A549 (cell line): ENCODE results near the gene STBD1. TPM values are rescaled to one million over a fixed set of nuclear protein-coding genes. Genes with fewer than 3 reads are reported as not detected.

Experiments used
- ATAC-seq, 2 experiments: fragments of 200-7000 bp in 1 of 2; fragments of >200 bp in 1 of 2; cut with Nextera tagmentation in 1 of 2; cut with Tn5 transposase in 1 of 2; 3 replicates each; pipeline versions ENCODE4 v1.8.0 to v1.9.1; 2018 to 2020; ENCODE audit warnings: mild to moderate bottlenecking in 1 of 2, moderate library complexity in 1 of 2
- CTCF ChIA-PET: fragments of 300-600 bp; sonication (Branson Sonifier 250); formaldehyde crosslinking; extraction: SDS; loops from one replicate; lab custom pipeline; 2021; ENCODE audit warnings: antibody characterized with exemption, inconsistent platforms; lab: Yijun Ruan, JAX
- POLR2A ChIA-PET: fragments of 350-600 bp; formaldehyde crosslinking; extraction: SDS; loops from one replicate; lab custom pipeline; 2021; ENCODE audit warnings: antibody characterized with exemption, inconsistent platforms; lab: Yijun Ruan, JAX
- DNase-seq, 2 experiments: peaks; one replicate each; pipeline versions ENCODE4 v3.0.0 to v3.0.0-alpha.2; 2011 to 2016; ENCODE audit warnings: low read depth in 1 of 2, low spot score in 1 of 2
- FAIRE-seq: peaks from 2 replicates; lab custom pipeline; 2011; peaks lifted over from hg19 to GRCh38; lab: Jason Lieb, UNC
- H3K27ac ChIP-seq, 2 experiments: fragments of >200 bp; sonication (Bioruptor Twin); formaldehyde crosslinking; 3 replicates each; pipeline ENCODE4 v1.5.1; 2016 to 2017
- H3K4me1 ChIP-seq: fragments of >200 bp; sonication (Bioruptor Twin); formaldehyde crosslinking; 3 replicates; pipeline ENCODE4 v1.6.1; 2016
- H3K4me2 ChIP-seq: fragments of >200 bp; sonication (Bioruptor Twin); formaldehyde crosslinking; 3 replicates; pipeline ENCODE4 v1.6.1; 2016
- H3K4me3 ChIP-seq: fragments of >200 bp; sonication (Bioruptor Twin); formaldehyde crosslinking; 3 replicates; pipeline ENCODE4 v1.5.1; 2016
- H3K9me3 ChIP-seq: fragments of >200 bp; sonication (Bioruptor Twin); formaldehyde crosslinking; 3 replicates; pipeline ENCODE4 v1.6.1; 2016
- CHD4 ChIP-seq: fragments of 200-600 bp; sonication (generic); IDR thresholded peaks from 2 replicates; pipeline ENCODE4 v1.6.1; 2016; ENCODE audit warnings: antibody characterized with exemption, mild to moderate bottlenecking, borderline replicate concordance
- CTCF ChIP-seq: fragments of >200 bp; sonication (Bioruptor Twin); formaldehyde crosslinking; IDR thresholded peaks from 3 replicates; pipeline ENCODE4 v1.5.1; 2016
- E2F6 ChIP-seq: IDR thresholded peaks from 2 replicates; pipeline ENCODE4 v1.6.1; 2012; ENCODE audit warnings: low read depth, borderline replicate concordance
- FOSB ChIP-seq: fragments of 250-450 bp; sonication (Bioruptor Pico); IDR thresholded peaks from 2 replicates; pipeline ENCODE4 v1.5.0; 2020; ENCODE audit warnings: mild to moderate bottlenecking, moderate library complexity
- FOSL2 ChIP-seq, 2 experiments: fragments of 450-650 bp in 1 of 2; fragments of >200 bp in 1 of 2; sonication (Bioruptor Twin) in 1 of 2; formaldehyde crosslinking; IDR thresholded peaks; 2 replicates each; pipeline versions ENCODE4 v1.5.0 to v1.6.1; 2016 to 2020; ENCODE audit warnings: mild to moderate bottlenecking in 1 of 2, moderate library complexity in 1 of 2
- FOXS1 ChIP-seq: fragments of 250-450 bp; sonication (Bioruptor Pico); IDR thresholded peaks from 2 replicates; pipeline ENCODE4 v1.5.0; 2020; ENCODE audit warnings: mild to moderate bottlenecking, moderate library complexity
- GATA3 ChIP-seq: IDR thresholded peaks from 2 replicates; pipeline ENCODE4 v1.6.1; 2012; ENCODE audit warnings: borderline replicate concordance
- HDAC2 ChIP-seq: fragments of 200-600 bp; sonication (generic); IDR thresholded peaks from 2 replicates; pipeline ENCODE4 v1.6.1; 2016
- HMGXB4 ChIP-seq: fragments of 250-450 bp; sonication (Bioruptor Pico); IDR thresholded peaks from 2 replicates; pipeline ENCODE4 v1.5.0; 2021; ENCODE audit warnings: mild to moderate bottlenecking, moderate library complexity, borderline replicate concordance
- HOXA7 ChIP-seq: fragments of 250-450 bp; sonication (Bioruptor Pico); IDR thresholded peaks from 2 replicates; pipeline ENCODE4 v1.5.0; 2020; ENCODE audit warnings: mild to moderate bottlenecking, moderate library complexity
- JUN ChIP-seq, 2 experiments: fragments of >200 bp; sonication (Bioruptor Twin); formaldehyde crosslinking; IDR thresholded peaks; 2 replicates in 1 of 2; 3 replicates in 1 of 2; pipeline ENCODE4 v1.6.1; 2016 to 2017
- KDM1A ChIP-seq: fragments of 200-600 bp; sonication (generic); IDR thresholded peaks from 2 replicates; pipeline ENCODE4 v1.6.1; 2016; ENCODE audit warnings: low read depth, mild to moderate bottlenecking
- MAFK ChIP-seq: fragments of 450-650 bp; IDR thresholded peaks from 2 replicates; pipeline ENCODE4 v1.6.1; 2014; ENCODE audit not compliant: partially characterized antibody
- MYC ChIP-seq: IDR thresholded peaks from 2 replicates; pipeline ENCODE4 v1.6.1; 2012; ENCODE audit warnings: mild to moderate bottlenecking, inconsistent platforms, low read length, improper control_type of control experiment, borderline replicate concordance
- NR3C1 ChIP-seq: fragments of >200 bp; sonication (Bioruptor Twin); formaldehyde crosslinking; IDR thresholded peaks from 3 replicates; pipeline ENCODE4 v1.6.1; 2017
- PHF8 ChIP-seq: fragments of 200-600 bp; sonication (generic); IDR thresholded peaks from 2 replicates; pipeline ENCODE4 v1.6.1; 2016; ENCODE audit warnings: low read depth, mild to moderate bottlenecking, antibody characterized with exemption, moderate library complexity, borderline replicate concordance
- POLR2A ChIP-seq: IDR thresholded peaks from 2 replicates; pipeline ENCODE4 v1.6.1; 2012; ENCODE audit warnings: mild to moderate bottlenecking, low read length
- POLR2AphosphoS2 ChIP-seq: conservative IDR thresholded peaks from 2 replicates; pipeline ENCODE4 v1.6.1; 2012; ENCODE audit warnings: low read length, improper control_type of control experiment, inconsistent platforms
- RAD21 ChIP-seq, 2 experiments: fragments of >200 bp in 1 of 2; sonication (Bioruptor Twin) in 1 of 2; formaldehyde crosslinking in 1 of 2; IDR thresholded peaks in 1 of 2; conservative IDR thresholded peaks in 1 of 2; 2 replicates in 1 of 2; 3 replicates in 1 of 2; pipeline ENCODE4 v1.6.1; 2012 to 2018; ENCODE audit warnings: inconsistent platforms in 1 of 2
- SMC3 ChIP-seq: fragments of >200 bp; sonication (Bioruptor Twin); formaldehyde crosslinking; IDR thresholded peaks from 3 replicates; pipeline ENCODE4 v1.6.1; 2018; ENCODE audit warnings: inconsistent platforms
- TFCP2L1 ChIP-seq: fragments of 250-450 bp; sonication (Bioruptor Pico); IDR thresholded peaks from 2 replicates; pipeline ENCODE4 v1.5.0; 2021; ENCODE audit warnings: mild to moderate bottlenecking
- USF2 ChIP-seq: fragments of 450-650 bp; IDR thresholded peaks from 2 replicates; pipeline ENCODE4 v1.6.1; 2014; ENCODE audit warnings: antibody characterized with exemption
- ZFP36 ChIP-seq: fragments of 450-650 bp; IDR thresholded peaks from 2 replicates; pipeline ENCODE4 v1.6.1; 2014; ENCODE audit warnings: borderline replicate concordance; ENCODE audit not compliant: partially characterized antibody
- WGBS: methylation state at CpG from one replicate; pipeline ENCODE4 v1.1.6; 2017; ENCODE audit errors: missing lambda C conversion rate; 5-methylcytosine and 5-hydroxymethylcytosine counted together
- polyA plus RNA-seq, 4 experiments: library from polyadenylated mRNA; depleted of rRNA in 3 of 4; stranded (reverse); fragments of >200 nt; fragmentation: RNase III in 1 of 4; extraction: RNeasy Plus Mini Kit Qiagen cat#74134 plus additional on column Dnase treatment in 1 of 4; gene quantifications; 2 replicates in 3 of 4; 3 replicates in 1 of 4; pipeline ENCODE4 v1.2.3, GENCODE V29; 2011 to 2017

The STBD1 gene
- polyA plus RNA-seq, 2 of the 4 experiments (the other 2 are of a cell fraction) = 1.3 to 6.4 TPM

- ChIA-PET POLR2A (no interaction called here), CTCF (interaction anchor here (0.8 to 2.0 kb wide), 2 partner anchors 28 to 163 kb away, joined by 3 to 4 read pairs; no protein-coding TSS in a partner anchor)
- Histone ChIP-seq H3K4me3 (no peak overlapping the region), H3K4me2 (no peak overlapping the region), H3K4me1 (no peaks in the 10 kb centered on the region)
- WGBS = 26% methylated on average over 2 of the region's 2 CpGs
- no peak for DNase-seq
- TF ChIP-seq MYC (no peak), POLR2A (no peak), HDAC2 (no peak), POLR2AphosphoS2 (no peak), RAD21 (conservative IDR thresholded peaks at IDR 0.05 in 1 of 2, IDR thresholded peaks at IDR 0.05 in 1 of 2) (no peak), HOXA7 (no peak), FOSB (CRISPR knock-in tag) (no peak), NR3C1 (no peak), HMGXB4 (CRISPR knock-in tag) (no peak), GATA3 (no peak), PHF8 (no peak), SMC3 (no peak), FOXS1 (CRISPR knock-in tag) (no peak), TFCP2L1 (no peak), CHD4 (no peak), E2F6 (no peak), CTCF (no peak), USF2 (no peak), FOSL2 (IDR thresholded peaks at IDR 0.05) (no peak), FOSL2 (CRISPR knock-in tag; IDR thresholded peaks at IDR 0.05) (no peak), MAFK (no peak)
- TF ChIP-seq, all 56 proteins: peak for 0
- FAIRE-seq (no peak), ATAC-seq (no peak)
- H3K9me3 ChIP-seq = no peaks in the 10 kb centered on the region
- H3K27ac ChIP-seq = no peak overlapping the region
These were observed 36.3 kb downstream of the STBD1 start for GRCh38 chr4:76342803-76343202.

- no peak overlapping the region for H3K27ac ChIP-seq
- ChIA-PET POLR2A (no interaction called here), CTCF (interaction anchor here (0.6 to 0.7 kb wide), 3 partner anchors 17 to 33 kb away, joined by 3 read pairs; no protein-coding TSS in a partner anchor)
- no peak for FAIRE-seq
- no peak for TF ChIP-seq KDM1A
- no peak for TF ChIP-seq ZFP36
- no peak for TF ChIP-seq JUN (IDR thresholded peaks at IDR 0.05)
- TF ChIP-seq MAFK = peak; percentile 54
- no peaks in the 10 kb centered on the region; the same call in 1 of the 3 replicates for H3K9me3 ChIP-seq
- no peak for DNase-seq
- no peak overlapping the region for H3K4me2 ChIP-seq
- no peaks in the 10 kb centered on the region for H3K4me1 ChIP-seq
- ATAC-seq = no peak
- WGBS = 43% methylated on average over 9 of the region's 9 CpGs
- no peak overlapping the region for H3K4me3 ChIP-seq
These were observed 48.3 kb downstream of the STBD1 start for GRCh38 chr4:76354517-76355473.
